ENCODE data around the gene TACR1.
A peak's percentile ranks its signal among the peaks of the same experiment; 100 is the strongest.
"Not testable (repeated sequence)": the region's sequence is repeated elsewhere in the genome, so short reads cannot be mapped to it uniquely, and the experiment has no call there.

Gene TACR1

GRCh38 chr2:75076088-75076487, 123.2 kb downstream of the TACR1 start:
- peak; percentile 99 for DNase-seq

GRCh38 chr2:75074708-75075107, 124.6 kb downstream of the TACR1 start:
- no peak for DNase-seq

GRCh38 chr2:75074228-75074627, 125.1 kb downstream of the TACR1 start:
- DNase-seq, result no peak

GRCh38 chr2:75071766-75072165, 127.6 kb downstream of the TACR1 start:
- no peak for DNase-seq

GRCh38 chr2:75068546-75068945, 130.8 kb downstream of the TACR1 start:
- no peak for DNase-seq

- DNase-seq, result no peak
Observed at GRCh38 chr2:75067506-75067905, 131.8 kb downstream of the TACR1 start.

- DNase-seq, result no peak
Observed at GRCh38 chr2:75066121-75066902, 133.0 kb downstream of the TACR1 start.

GRCh38 chr2:75065402-75066008, 133.8 kb downstream of the TACR1 start:
- no peak for DNase-seq

GRCh38 chr2:75064691-75065396, 134.5 kb downstream of the TACR1 start:
- peak; percentile 47 for DNase-seq

GRCh38 chr2:75063906-75064305, 135.4 kb downstream of the TACR1 start:
- no peak for DNase-seq

- DNase-seq, result no peak
Observed at GRCh38 chr2:75058427-75058826, 140.9 kb downstream of the TACR1 start.

GRCh38 chr2:75057150-75057549, 142.2 kb downstream of the TACR1 start:
- not testable (repeated sequence) for DNase-seq

GRCh38 chr2:75055820-75056675, 143.3 kb downstream of the TACR1 start:
- DNase-seq, result no peak

GRCh38 chr2:75055142-75055819, 144.0 kb downstream of the TACR1 start:
- DNase-seq, result no peak

- DNase-seq, result no peak
Observed at GRCh38 chr2:75054296-75054695, 145.0 kb downstream of the TACR1 start.

- no peak for DNase-seq
Observed at GRCh38 chr2:75053484-75054112, 145.7 kb downstream of the TACR1 start.

- no peak for DNase-seq
Observed at GRCh38 chr2:75047992-75048625, 151.2 kb downstream of the TACR1 start.

GRCh38 chr2:75047189-75047991, 151.9 kb downstream of the TACR1 start:
- no peak for DNase-seq

- DNase-seq, result no peak
Observed at GRCh38 chr2:75045526-75046050, 153.7 kb downstream of the TACR1 start.

- DNase-seq, result no peak
Observed at GRCh38 chr2:75044291-75044690, 155.0 kb downstream of the TACR1 start.
